ENCODE measurements around the gene HORMAD2.

The HORMAD2 gene

DNA sequence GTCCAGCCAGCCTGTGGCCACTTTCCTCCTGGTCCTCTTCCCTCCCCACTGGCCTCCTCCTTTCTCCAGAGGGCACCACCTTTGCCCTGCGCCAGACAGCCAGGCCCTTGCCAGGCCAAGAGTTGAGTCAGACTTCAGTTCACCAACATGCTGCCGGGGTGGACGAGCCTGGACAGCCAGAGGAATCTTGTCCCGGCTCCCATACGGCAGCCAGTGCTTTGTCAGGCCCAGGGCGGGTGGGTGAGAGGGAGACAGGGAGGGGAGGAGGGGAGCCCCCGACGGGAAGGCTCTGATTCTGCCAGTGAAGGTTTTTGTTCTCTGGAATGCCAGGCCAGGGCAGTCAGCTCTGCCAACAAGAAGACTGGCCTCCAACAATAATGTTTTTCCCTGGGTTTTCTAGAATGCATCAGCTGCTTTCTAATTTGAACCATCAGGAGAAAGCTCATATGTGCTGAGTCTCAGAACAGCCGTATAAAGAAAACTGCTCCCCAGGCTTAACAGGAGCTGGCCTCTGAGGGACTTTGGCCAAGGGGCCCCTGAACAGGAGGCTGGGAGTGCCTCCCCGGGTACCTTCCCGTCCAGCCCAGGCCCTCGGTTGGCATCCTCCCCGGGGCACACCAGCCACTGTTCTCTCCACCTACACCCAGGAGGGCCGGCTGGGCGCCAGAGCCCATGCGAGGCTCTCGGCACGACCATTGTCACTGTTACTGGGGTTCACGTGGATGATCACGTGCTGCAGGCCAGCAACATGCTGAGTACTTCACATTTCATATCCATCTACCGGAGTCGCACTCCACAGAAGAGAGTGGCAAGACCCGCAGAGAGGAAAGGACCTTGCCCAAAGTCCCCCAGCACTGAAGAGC is 137.7 kb downstream of the HORMAD2 start:
- no peak overlapping the region for H3K27ac ChIP-seq (ENCODE audit: low read length)
- H3K4me1 ChIP-seq (ENCODE audit: control insufficient read depth, insufficient read depth, low read length) = no peaks in the 10 kb centered on the region
- peaks cover 5 to 14% of the 10 kb centered on the region in 2 donors for H3K27me3 ChIP-seq (ENCODE audit: control insufficient read depth in 1 of 2, insufficient read depth in 2 of 2, low read length in 2 of 2)
- no peaks in the 10 kb centered on the region for H3K9me3 ChIP-seq (ENCODE audit: control insufficient read depth in 2 of 2, low read length in 2 of 2)
- no peak overlapping the region for H3K4me3 ChIP-seq (ENCODE audit: low read length in 2 of 2)
- no peaks in the 10 kb centered on the region for H3K36me3 ChIP-seq (ENCODE audit: control insufficient read depth in 2 of 2, insufficient read depth in 2 of 2, low read length in 2 of 2)
- H3K9ac ChIP-seq (ENCODE audit: low read length in 2 of 2) = no peak overlapping the region

DNA sequence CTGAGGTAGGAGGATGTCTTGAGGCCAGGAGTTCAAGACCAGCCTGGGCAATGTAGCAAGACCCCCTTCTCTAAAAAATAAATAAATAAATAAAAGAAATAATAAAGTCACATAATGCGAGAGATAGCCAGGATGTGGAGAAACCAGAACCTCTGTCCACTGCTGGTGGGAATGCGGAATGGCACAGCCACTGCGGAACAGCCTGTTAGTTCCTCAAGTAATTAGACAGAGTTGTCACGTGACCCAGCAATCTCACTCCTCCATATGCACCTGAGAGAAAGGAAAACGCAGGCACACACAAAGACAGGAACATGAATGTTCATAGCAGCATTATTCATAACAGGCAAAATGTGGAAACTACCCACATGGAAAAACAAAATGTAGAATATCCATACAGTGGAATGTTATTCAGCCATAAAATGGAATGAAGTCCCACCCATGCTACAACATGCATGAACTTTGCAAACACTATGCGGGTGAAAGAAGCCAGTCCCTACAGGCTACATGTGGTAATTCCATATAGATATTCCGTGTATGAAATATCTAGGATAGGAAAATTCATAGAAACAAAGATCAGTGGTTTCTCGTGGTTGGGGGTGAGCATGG is 138.9 kb downstream of the HORMAD2 start:
- Histone ChIP-seq H3K27ac (ENCODE audit: low read length) (no peak overlapping the region), H3K9me3 (ENCODE audit: control insufficient read depth in 2 of 2, low read length in 2 of 2) (no peaks in the 10 kb centered on the region), H3K4me3 (ENCODE audit: low read length in 2 of 2) (no peak overlapping the region), H3K9ac (ENCODE audit: low read length in 2 of 2) (no peak overlapping the region), H3K27me3 (ENCODE audit: control insufficient read depth in 1 of 2, insufficient read depth in 2 of 2, low read length in 2 of 2) (peaks cover 5 to 14% of the 10 kb centered on the region in 2 donors), H3K4me1 (ENCODE audit: control insufficient read depth, insufficient read depth, low read length) (no peaks in the 10 kb centered on the region), H3K36me3 (ENCODE audit: control insufficient read depth in 2 of 2, insufficient read depth in 2 of 2, low read length in 2 of 2) (no peaks in the 10 kb centered on the region)

DNA sequence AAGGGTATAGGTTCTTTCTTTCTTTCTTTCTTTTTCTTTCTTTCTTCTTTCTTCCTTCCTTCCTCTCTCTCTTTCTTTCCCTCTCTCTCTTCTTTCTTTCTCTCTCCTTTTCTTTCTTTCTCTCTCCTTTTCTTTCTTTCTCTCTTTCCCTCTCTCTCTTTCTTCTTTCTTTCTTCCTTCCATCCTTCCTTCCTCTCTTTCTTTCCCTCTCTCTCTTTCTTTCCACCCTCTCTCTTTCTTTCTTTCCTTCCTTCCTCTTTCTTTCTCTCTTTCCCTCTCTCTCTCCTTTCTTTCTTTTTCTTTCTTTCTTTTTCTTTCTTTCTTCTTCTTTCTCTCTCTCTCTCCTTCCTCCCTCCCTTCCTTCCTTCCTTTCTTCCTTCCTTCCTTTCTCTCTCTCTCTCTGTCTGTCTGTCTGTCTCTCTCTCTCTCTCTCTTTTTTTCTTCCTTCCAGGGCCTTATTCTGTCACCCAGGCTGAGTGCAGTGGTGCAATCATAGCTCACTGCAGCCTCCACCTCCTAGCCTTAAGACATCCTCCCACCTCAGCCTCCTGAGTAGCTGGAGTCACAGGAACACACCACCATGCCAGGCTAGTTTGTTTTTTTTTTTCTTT is 139.5 kb downstream of the HORMAD2 start:
- Histone ChIP-seq H3K9ac (ENCODE audit: low read length in 2 of 2) (no peak overlapping the region), H3K27me3 (ENCODE audit: control insufficient read depth in 1 of 2, insufficient read depth in 2 of 2, low read length in 2 of 2) (peaks cover 5 to 12% of the 10 kb centered on the region in 2 donors), H3K27ac (ENCODE audit: low read length) (no peak overlapping the region), H3K9me3 (ENCODE audit: control insufficient read depth in 2 of 2, low read length in 2 of 2) (no peaks in the 10 kb centered on the region), H3K4me1 (ENCODE audit: control insufficient read depth, insufficient read depth, low read length) (no peaks in the 10 kb centered on the region), H3K4me3 (ENCODE audit: low read length in 2 of 2) (no peak overlapping the region), H3K36me3 (ENCODE audit: control insufficient read depth in 2 of 2, insufficient read depth in 2 of 2, low read length in 2 of 2) (no peaks in the 10 kb centered on the region)

DNA sequence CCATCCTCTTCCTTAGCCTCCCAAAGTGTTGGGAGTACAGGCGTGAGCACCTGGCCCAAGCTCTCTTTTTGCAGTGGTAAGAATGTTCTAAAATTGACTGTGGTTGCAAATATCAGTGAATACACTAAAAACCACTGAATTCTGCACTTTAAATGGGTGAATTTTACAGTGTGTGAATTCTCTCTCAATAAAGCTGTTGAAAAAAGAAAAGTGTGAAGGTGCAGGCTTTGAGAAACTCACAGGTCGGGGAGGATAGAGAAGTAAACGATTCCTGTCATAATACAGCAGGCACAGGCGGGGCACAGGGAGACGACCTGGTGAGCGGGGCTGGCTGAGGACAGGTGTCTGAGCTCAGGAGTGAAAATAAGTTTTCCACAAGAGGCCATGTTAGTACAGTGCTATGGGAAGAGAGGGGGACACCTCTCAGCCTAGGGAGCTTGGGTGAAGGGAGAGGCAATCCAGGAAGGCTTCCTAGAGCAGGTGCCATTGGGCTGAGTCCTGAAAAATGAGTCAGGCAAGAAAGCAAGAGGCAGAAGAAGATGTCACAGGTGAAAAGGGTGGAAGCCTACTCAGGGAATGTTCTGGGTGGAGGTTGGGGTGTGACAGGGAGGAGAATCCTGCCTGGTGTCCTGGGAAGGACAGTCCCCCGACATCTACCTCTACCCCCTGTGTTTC is 140.2 kb downstream of the HORMAD2 start:
- Histone ChIP-seq H3K9ac (ENCODE audit: low read length in 2 of 2) (no peak overlapping the region), H3K27ac (ENCODE audit: low read length) (no peak overlapping the region), H3K4me1 (ENCODE audit: control insufficient read depth, insufficient read depth, low read length) (no peaks in the 10 kb centered on the region), H3K27me3 (ENCODE audit: control insufficient read depth in 1 of 2, insufficient read depth in 2 of 2, low read length in 2 of 2) (peaks cover 5 to 9% of the 10 kb centered on the region in 2 donors), H3K9me3 (ENCODE audit: control insufficient read depth in 2 of 2, low read length in 2 of 2) (no peaks in the 10 kb centered on the region), H3K36me3 (ENCODE audit: control insufficient read depth in 2 of 2, insufficient read depth in 2 of 2, low read length in 2 of 2) (no peaks in the 10 kb centered on the region), H3K4me3 (ENCODE audit: low read length in 2 of 2) (no peak overlapping the region)

DNA sequence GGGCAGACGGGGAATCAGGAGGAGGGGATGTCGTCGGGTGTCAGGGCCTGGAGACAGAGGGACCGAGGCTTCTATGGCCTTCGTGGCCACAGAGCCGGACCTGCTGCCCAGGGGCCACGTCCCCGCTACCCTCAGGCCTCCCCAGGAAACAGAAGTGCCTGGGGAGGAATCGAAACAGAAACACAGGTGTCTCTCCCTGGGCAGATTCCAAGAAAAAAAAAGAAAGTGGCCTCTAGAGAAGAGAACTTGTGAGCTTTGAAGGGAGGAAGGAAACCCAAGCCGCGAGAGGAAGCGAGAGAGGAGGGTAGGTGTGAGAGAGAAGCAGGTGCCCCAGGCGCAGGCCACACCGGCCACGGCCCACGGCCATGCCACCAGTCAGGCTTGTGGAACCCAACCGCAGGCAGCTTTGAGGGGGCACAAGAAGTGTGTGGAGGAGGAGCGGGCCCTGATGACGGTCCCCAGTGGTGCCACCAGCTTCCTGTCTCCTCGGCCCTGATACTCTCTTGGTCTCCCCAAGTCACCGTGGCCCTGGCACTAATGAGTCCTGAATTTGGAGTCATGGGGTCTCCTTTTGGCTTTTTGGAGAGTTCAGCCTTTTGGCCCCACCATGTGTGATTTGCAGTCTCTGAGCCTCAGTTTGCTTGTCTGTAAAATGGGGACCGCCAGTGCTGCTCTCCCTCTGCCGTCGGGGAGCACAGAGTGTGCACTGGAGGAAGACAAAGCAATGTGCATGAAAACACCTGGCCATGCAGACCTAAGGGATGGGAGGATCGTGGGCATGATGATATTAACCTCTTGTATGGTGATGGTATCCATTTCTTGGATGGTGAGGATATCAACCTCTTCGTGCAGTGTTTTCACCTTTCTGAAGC is 141.1 kb downstream of the HORMAD2 start:
- no peak overlapping the region for H3K9ac ChIP-seq (ENCODE audit: low read length in 2 of 2)

DNA sequence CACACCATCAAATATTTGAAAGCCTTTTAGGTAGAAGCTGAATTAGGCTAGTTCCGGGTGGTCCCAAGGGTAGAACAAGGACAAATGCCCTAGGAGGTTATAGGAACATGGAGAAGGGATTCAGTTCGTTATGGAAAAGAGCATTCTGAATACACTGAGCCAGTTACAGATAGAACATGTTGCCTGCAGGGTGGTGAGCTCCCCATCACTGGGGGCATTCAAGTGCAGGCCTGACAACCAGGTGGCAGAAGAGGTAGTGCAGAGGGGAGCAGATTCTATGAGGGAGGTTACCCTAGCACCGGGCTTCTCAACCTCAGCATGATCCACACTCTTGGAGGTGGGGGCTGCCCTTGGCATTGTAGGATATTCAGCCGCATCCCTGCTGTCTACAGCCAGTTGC is 142.1 kb downstream of the HORMAD2 start:
- H3K36me3 ChIP-seq (ENCODE audit: control insufficient read depth in 2 of 2, insufficient read depth in 2 of 2, low read length in 2 of 2) = no peaks in the 10 kb centered on the region
- H3K4me1 ChIP-seq (ENCODE audit: control insufficient read depth, insufficient read depth, low read length) = no peaks in the 10 kb centered on the region
- peaks cover 5 to 8% of the 10 kb centered on the region in 2 donors for H3K27me3 ChIP-seq (ENCODE audit: control insufficient read depth in 1 of 2, insufficient read depth in 2 of 2, low read length in 2 of 2)
- H3K27ac ChIP-seq (ENCODE audit: low read length) = no peak overlapping the region
- no peak overlapping the region for H3K4me3 ChIP-seq (ENCODE audit: low read length in 2 of 2)
- no peak overlapping the region for H3K9ac ChIP-seq (ENCODE audit: low read length in 2 of 2)
- H3K9me3 ChIP-seq (ENCODE audit: control insufficient read depth in 2 of 2, low read length in 2 of 2) = no peaks in the 10 kb centered on the region

More for the DNA sequence above, 141.1 kb downstream of the HORMAD2 start:
- no peak overlapping the region for H3K27ac ChIP-seq (ENCODE audit: low read length)
- H3K9me3 ChIP-seq (ENCODE audit: control insufficient read depth in 2 of 2, low read length in 2 of 2) = no peaks in the 10 kb centered on the region
- H3K4me3 ChIP-seq (ENCODE audit: low read length in 2 of 2) = no peak overlapping the region
- H3K4me1 ChIP-seq (ENCODE audit: control insufficient read depth, insufficient read depth, low read length) = no peaks in the 10 kb centered on the region
- peaks cover 5 to 8% of the 10 kb centered on the region in 2 donors for H3K27me3 ChIP-seq (ENCODE audit: control insufficient read depth in 1 of 2, insufficient read depth in 2 of 2, low read length in 2 of 2)
- H3K36me3 ChIP-seq (ENCODE audit: control insufficient read depth in 2 of 2, insufficient read depth in 2 of 2, low read length in 2 of 2) = no peaks in the 10 kb centered on the region

DNA sequence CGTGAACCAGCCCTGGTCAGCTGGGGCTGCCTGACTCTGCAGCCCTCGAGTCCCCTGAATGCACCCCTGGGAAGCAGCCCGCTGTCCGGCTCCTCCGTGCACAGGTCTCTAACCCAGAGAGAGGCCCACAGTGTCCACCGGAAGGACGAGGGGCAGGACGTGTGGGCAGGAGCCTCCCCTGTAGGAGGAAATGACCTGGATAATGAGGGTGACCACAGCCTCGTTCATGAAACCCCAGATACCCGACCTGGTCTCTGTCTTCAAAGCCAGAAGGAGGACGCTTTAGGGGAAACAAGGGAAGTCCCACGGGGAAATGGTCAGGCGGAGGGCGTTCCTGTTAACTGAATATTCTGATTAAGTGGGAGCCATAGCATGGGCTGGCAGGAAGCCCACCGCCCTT is 143.0 kb downstream of the HORMAD2 start:
- Histone ChIP-seq H3K4me1 (ENCODE audit: control insufficient read depth, insufficient read depth, low read length) (no peaks in the 10 kb centered on the region), H3K27ac (ENCODE audit: low read length) (no peak overlapping the region), H3K27me3 (ENCODE audit: control insufficient read depth in 1 of 2, insufficient read depth in 2 of 2, low read length in 2 of 2) (peaks cover 5 to 8% of the 10 kb centered on the region in 2 donors), H3K9ac (ENCODE audit: low read length in 2 of 2) (no peak overlapping the region), H3K36me3 (ENCODE audit: control insufficient read depth in 2 of 2, insufficient read depth in 2 of 2, low read length in 2 of 2) (no peaks in the 10 kb centered on the region), H3K9me3 (ENCODE audit: control insufficient read depth in 2 of 2, low read length in 2 of 2) (no peaks in the 10 kb centered on the region), H3K4me3 (ENCODE audit: low read length in 2 of 2) (no peak overlapping the region)

DNA sequence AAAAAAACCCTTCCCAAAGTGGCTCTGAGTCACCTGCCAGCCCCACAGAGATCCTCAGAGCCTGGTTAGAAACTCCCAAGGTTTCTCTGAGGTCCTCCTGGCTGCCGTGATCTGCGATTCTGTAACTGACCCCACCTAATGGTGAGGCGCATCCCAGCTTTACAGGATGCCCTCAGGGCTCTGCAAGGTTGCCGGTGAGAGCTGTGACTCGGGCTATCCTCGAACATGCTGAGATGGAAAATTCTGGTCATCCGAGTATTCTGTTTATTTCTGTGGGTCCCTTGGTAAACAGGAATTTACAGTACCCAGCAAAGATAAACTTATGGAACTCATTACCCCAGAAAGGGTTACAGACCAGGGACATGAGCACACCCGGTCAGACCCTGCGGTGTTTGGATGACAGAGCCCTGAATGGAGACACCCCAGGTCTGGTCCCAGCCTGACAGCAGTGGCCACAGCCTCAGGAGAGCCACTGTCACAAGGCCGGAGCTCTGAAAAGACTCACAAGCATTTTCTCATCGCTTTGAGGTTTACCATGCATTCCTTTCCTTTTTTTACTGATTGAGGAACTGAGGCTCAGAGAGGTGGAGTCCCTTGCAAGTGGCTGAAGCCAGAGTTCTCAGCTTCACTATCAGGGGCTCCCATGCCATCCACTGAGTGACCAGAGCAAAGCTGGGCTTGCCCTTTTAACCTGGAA is 144.0 kb downstream of the HORMAD2 start:
- no peaks in the 10 kb centered on the region for H3K4me1 ChIP-seq (ENCODE audit: control insufficient read depth, insufficient read depth, low read length)
- no peak overlapping the region for H3K4me3 ChIP-seq (ENCODE audit: low read length in 2 of 2)
- H3K36me3 ChIP-seq (ENCODE audit: control insufficient read depth in 2 of 2, insufficient read depth in 2 of 2, low read length in 2 of 2) = no peaks in the 10 kb centered on the region
- H3K27ac ChIP-seq (ENCODE audit: low read length) = no peak overlapping the region
- H3K27me3 ChIP-seq (ENCODE audit: control insufficient read depth in 1 of 2, insufficient read depth in 2 of 2, low read length in 2 of 2) = peaks cover 8% of the 10 kb centered on the region in 2 donors
- H3K9ac ChIP-seq (ENCODE audit: low read length in 2 of 2) = no peak overlapping the region
- H3K9me3 ChIP-seq (ENCODE audit: control insufficient read depth in 2 of 2, low read length in 2 of 2) = no peaks in the 10 kb centered on the region

DNA sequence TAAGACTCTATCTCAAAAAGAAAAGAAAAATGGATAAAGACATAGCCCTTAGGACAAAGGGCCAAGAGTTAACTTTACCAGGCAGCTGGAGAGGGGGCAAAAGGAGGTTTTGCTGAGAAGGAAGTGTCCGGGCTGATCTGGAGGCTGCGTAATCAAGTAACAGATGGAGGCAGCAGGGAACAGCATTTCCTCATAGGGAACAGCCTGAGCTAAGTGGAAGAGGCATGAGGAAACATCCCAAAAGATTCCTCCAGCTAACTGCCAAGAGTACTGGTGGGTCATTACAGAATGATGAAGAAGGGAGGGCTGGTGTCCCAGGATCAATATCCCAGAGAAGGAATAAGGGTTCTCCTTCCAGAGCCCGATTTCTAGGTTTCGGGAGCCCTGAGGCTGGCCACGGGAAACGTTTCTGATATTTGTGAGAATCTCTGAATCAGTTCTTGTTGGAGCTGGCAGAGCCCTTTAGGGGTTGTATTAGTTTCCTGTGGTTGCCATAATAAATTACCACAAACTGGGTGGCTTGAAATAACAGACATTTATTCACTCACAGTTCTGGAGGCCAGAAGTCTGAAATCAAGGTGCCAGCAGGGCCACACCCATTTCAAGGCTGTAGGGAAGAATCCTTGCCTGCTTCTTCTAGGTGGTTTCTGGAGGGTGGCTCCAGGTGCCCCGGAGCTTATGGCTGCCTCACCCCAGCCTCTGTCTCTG is 145.1 kb downstream of the HORMAD2 start:
- Histone ChIP-seq H3K27me3 (ENCODE audit: control insufficient read depth in 1 of 2, insufficient read depth in 2 of 2, low read length in 2 of 2) (peaks cover 6 to 8% of the 10 kb centered on the region in 2 donors), H3K27ac (ENCODE audit: low read length) (no peak overlapping the region), H3K9me3 (ENCODE audit: control insufficient read depth in 2 of 2, low read length in 2 of 2) (no peaks in the 10 kb centered on the region), H3K4me1 (ENCODE audit: control insufficient read depth, insufficient read depth, low read length) (no peaks in the 10 kb centered on the region), H3K36me3 (ENCODE audit: control insufficient read depth in 2 of 2, insufficient read depth in 2 of 2, low read length in 2 of 2) (no peaks in the 10 kb centered on the region), H3K4me3 (ENCODE audit: low read length in 2 of 2) (no peak overlapping the region), H3K9ac (ENCODE audit: low read length in 2 of 2) (no peak overlapping the region)

Measured in stomach smooth muscle (tissue), 2 donors.